H1 (cell line): Measurements from ENCODE around the gene TSPAN4. TPM values are rescaled to one million over a fixed set of nuclear protein-coding genes. Genes with fewer than 3 reads are reported as not detected.

Source experiments
- JUN ChIP-seq: IDR thresholded peaks from 2 replicates; pipeline ENCODE4 v1.6.1; 2011; ENCODE audit warnings: low read depth, mild to moderate bottlenecking, improper control_type of control experiment, low read length
- polyA plus RNA-seq, 7 experiments: library from polyadenylated mRNA; depleted of rRNA in 3 of 7; stranded (reverse) in 5 of 7; unstranded in 2 of 7; fragments of >200 nt in 5 of 7; fragments of 200-250 nt in 2 of 7; gene quantifications; 1 replicate in 5 of 7; 2 replicates in 1 of 7; 4 replicates in 1 of 7; pipeline versions ENCODE4 v1.2.1 to v1.2.3, GENCODE V29; 2011 to 2013; ENCODE audit warnings: missing spikeins in 2 of 7, mixed read lengths in 2 of 7
- total RNA-seq: library from RNA; stranded (reverse); fragmentation: NEBNext Ultra II Directional; extraction: Animal tissue kit (Norgen Biotek cat#: 25700); gene quantifications from 2 replicates; pipeline ENCODE4 v1.2.1, GENCODE V29; 2021

Gene TSPAN4
- total and polyA plus RNA-seq, 2 of the 8 experiments (the other 6 are each of a cell fraction or from before 2014, with no cell fraction given), result 74.1 to 145 TPM

GRCh38 chr11:837189-837989 is 5.3 kb upstream of the TSPAN4 start (continued):
- no peak for TF ChIP-seq JUN
- TF ChIP-seq, all 59 proteins: peak for 0
